Measurements from ENCODE around the gene PECR.

GRCh38 chr2:216004697-216005283, 76.8 kb downstream of the PECR start:
- TF ChIP-seq NFIC (IDR thresholded peaks at IDR 0.05), result no peak
- TF ChIP-seq, protein P1, sequence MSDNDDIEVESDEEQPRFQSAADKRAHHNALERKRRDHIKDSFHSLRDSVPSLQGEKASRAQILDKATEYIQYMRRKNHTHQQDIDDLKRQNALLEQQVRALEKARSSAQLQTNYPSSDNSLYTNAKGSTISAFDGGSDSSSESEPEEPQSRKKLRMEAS (IDR thresholded peaks at IDR 0.05), result no peak
- TF ChIP-seq RAD21 (IDR thresholded peaks at IDR 0.05; ENCODE audit: low read depth), result no peak
- no peak for TF ChIP-seq EGR1 (IDR thresholded peaks at IDR 0.05)
- TF ChIP-seq EP300 (IDR thresholded peaks at IDR 0.05; ENCODE audit: borderline replicate concordance), result no peak
- TF ChIP-seq USF1 (IDR thresholded peaks at IDR 0.05), result no peak
- TF ChIP-seq CREB1 (IDR thresholded peaks at IDR 0.05; ENCODE audit: low read depth), result no peak
- TF ChIP-seq CEBPB (IDR thresholded peaks at IDR 0.05), result no peak

All from Ishikawa (cell line).